ENCODE results near the gene TMUB1.

DNA sequence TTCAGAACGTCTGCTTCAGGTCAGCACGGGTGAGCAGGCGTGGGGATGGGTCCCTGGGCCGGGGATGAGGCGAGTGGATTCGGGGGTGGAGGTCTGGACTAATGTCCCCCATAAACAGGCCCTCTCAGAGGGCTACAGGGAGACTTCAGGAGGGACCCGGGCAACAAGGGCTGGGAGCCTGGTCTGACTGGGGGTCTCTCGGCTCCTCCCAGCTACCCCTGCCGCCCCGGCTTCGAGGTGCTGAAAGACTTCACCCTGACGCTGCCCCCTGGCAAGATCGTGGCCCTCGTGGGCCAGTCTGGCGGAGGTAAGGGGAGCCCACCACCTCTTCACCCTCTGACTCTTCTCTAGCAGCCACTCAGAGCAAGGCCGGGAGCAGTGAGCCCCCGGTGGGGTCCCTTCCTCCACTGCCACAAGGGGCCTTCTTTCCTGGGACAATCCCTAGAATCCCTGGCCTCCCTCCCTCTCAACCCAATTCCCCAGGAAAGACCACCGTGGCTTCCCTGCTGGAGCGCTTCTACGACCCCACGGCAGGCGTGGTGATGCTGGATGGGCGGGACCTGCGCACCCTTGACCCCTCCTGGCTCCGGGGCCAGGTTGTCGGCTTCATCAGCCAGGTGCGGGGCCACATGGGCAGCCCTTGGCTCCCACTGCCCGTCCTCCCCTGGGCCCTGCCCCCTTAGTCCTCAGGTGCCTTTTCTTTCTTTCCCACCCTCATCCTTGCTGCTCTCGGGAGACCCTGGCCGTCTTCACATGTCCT is 42.5 kb downstream of the TMUB1 start:
- TF ChIP-seq, protein P1, sequence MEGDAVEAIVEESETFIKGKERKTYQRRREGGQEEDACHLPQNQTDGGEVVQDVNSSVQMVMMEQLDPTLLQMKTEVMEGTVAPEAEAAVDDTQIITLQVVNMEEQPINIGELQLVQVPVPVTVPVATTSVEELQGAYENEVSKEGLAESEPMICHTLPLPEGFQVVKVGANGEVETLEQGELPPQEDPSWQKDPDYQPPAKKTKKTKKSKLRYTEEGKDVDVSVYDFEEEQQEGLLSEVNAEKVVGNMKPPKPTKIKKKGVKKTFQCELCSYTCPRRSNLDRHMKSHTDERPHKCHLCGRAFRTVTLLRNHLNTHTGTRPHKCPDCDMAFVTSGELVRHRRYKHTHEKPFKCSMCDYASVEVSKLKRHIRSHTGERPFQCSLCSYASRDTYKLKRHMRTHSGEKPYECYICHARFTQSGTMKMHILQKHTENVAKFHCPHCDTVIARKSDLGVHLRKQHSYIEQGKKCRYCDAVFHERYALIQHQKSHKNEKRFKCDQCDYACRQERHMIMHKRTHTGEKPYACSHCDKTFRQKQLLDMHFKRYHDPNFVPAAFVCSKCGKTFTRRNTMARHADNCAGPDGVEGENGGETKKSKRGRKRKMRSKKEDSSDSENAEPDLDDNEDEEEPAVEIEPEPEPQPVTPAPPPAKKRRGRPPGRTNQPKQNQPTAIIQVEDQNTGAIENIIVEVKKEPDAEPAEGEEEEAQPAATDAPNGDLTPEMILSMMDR (IDR thresholded peaks at IDR 0.05) = no peak
- TF ChIP-seq POLR2A (IDR thresholded peaks at IDR 0.05) = no peak

All from thyroid gland (tissue), 4 donors.